IMR-90 (cell line): ENCODE data around the gene CLDN4. TPM values are rescaled to one million over a fixed set of nuclear protein-coding genes. Genes with fewer than 3 reads are reported as not detected.

Experiments used
- ATAC-seq: fragments of 200-7000 bp; cut with Tn5 transposase; 2 replicates; pipeline ENCODE4 v1.9.1; 2020; ENCODE audit warnings: low read depth, mild to moderate bottlenecking, moderate library complexity
- BruUV-seq: library from RNA; stranded (reverse); fragments of 400-500 nt; replicated peaks from 2 replicates; lab custom pipeline; 2021; lab: Mats Ljungman, UMichigan
- CTCF ChIA-PET: fragments of 300-600 bp; formaldehyde crosslinking; extraction: SDS; loops from one replicate; lab custom pipeline; 2021; ENCODE audit warnings: antibody characterized with exemption; lab: Yijun Ruan, JAX
- POLR2A ChIA-PET: fragments of 300-600 bp; sonication (Branson Sonifier 250); formaldehyde crosslinking; loops from one replicate; lab custom pipeline; 2022; ENCODE audit warnings: antibody characterized with exemption; ENCODE audit not compliant: unreplicated experiment; lab: Charles Lee
- DNase-seq: peaks from one replicate; pipeline ENCODE4 v3.0.0; 2013
- H2AFZ ChIP-seq: replicated peaks from 2 replicates; pipeline ENCODE3; 2013; ENCODE audit warnings: low read length, mild to moderate bottlenecking; ENCODE audit not compliant: poor library complexity
- H2AK5ac ChIP-seq: 2 replicates; pipeline ENCODE4 v1.6.1; 2013; ENCODE audit warnings: low read depth, low read length, inconsistent platforms
- H2AK9ac ChIP-seq: replicated peaks from 2 replicates; pipeline ENCODE3; 2013; ENCODE audit warnings: mild to moderate bottlenecking, low read depth, low read length, moderate library complexity; ENCODE audit not compliant: poor library complexity
- H2BK120ac ChIP-seq: 2 replicates; pipeline ENCODE4 v1.6.1; 2013; ENCODE audit warnings: low read depth, low read length, inconsistent platforms
- H2BK15ac ChIP-seq: 3 replicates; pipeline ENCODE4 v1.6.1; 2013; ENCODE audit warnings: low read depth, low read length, inconsistent platforms
- H2BK20ac ChIP-seq: 2 replicates; pipeline ENCODE4 v1.6.1; 2013; ENCODE audit warnings: low read depth, mild to moderate bottlenecking, inconsistent platforms, low read length, moderate library complexity
- H2BK5ac ChIP-seq: 2 replicates; pipeline ENCODE4 v1.6.1; 2013; ENCODE audit warnings: mild to moderate bottlenecking, low read depth, low read length, inconsistent platforms; ENCODE audit not compliant: poor library complexity, severe bottlenecking
- H3K14ac ChIP-seq: replicated peaks from 2 replicates; pipeline ENCODE4 v1.6.1; 2013; ENCODE audit warnings: low read depth, low read length, inconsistent platforms
- H3K18ac ChIP-seq: 2 replicates; pipeline ENCODE4 v1.6.1; 2013; ENCODE audit warnings: low read depth, low read length, control low read depth
- H3K23ac ChIP-seq: 2 replicates; pipeline ENCODE4 v1.6.1; 2013; ENCODE audit warnings: low read depth, low read length, inconsistent platforms
- H3K27ac ChIP-seq: 2 replicates; pipeline ENCODE4 v1.5.1; 2013; ENCODE audit warnings: mild to moderate bottlenecking, control low read depth, low read length; ENCODE audit not compliant: insufficient read depth
- H3K27me3 ChIP-seq: 2 replicates; pipeline ENCODE4 v1.6.1; 2013; ENCODE audit warnings: low read length; ENCODE audit not compliant: control insufficient read depth, insufficient read depth
- H3K36me3 ChIP-seq: 2 replicates; pipeline ENCODE4 v1.6.1; 2013; ENCODE audit warnings: low read length, mixed read lengths; ENCODE audit not compliant: control insufficient read depth, insufficient read depth
- H3K4ac ChIP-seq: 2 replicates; pipeline ENCODE4 v1.6.1; 2013; ENCODE audit warnings: low read depth, low read length, inconsistent platforms
- H3K4me1 ChIP-seq: 2 replicates; pipeline ENCODE4 v1.6.1; 2013; ENCODE audit warnings: low read length, mixed read lengths; ENCODE audit not compliant: control insufficient read depth, insufficient read depth
- H3K4me2 ChIP-seq: 2 replicates; pipeline ENCODE4 v1.6.1; 2013; ENCODE audit warnings: low read depth, mild to moderate bottlenecking, control low read depth, low read length, moderate library complexity
- H3K4me3 ChIP-seq: 2 replicates; pipeline ENCODE4 v1.5.1; 2013; ENCODE audit warnings: low read depth, mild to moderate bottlenecking, control low read depth, low read length, moderate library complexity; ENCODE audit not compliant: insufficient read depth
- H3K56ac ChIP-seq: 2 replicates; pipeline ENCODE4 v1.6.1; 2013; ENCODE audit warnings: low read length, inconsistent platforms; ENCODE audit not compliant: insufficient read depth; ENCODE audit errors: extremely low read depth
- H3K79me1 ChIP-seq, 2 experiments: 2 replicates each; pipeline ENCODE4 v1.6.1; 2013; ENCODE audit warnings: low read length in 2 of 2, inconsistent platforms in 1 of 2, low read depth in 1 of 2
- H3K9ac ChIP-seq: 2 replicates; pipeline ENCODE4 v1.6.1; 2013; ENCODE audit warnings: low read depth, low read length, control low read depth
- H3K9me1 ChIP-seq: 2 replicates; pipeline ENCODE4 v1.6.1; 2013; ENCODE audit warnings: low read length, inconsistent platforms; ENCODE audit not compliant: insufficient read depth
- H3K9me3 ChIP-seq: 2 replicates; pipeline ENCODE4 v1.6.1; 2013; ENCODE audit warnings: low read length; ENCODE audit not compliant: control insufficient read depth, insufficient read depth
- H4K20me1 ChIP-seq: 2 replicates; pipeline ENCODE4 v1.6.1; 2013; ENCODE audit warnings: low read length, inconsistent platforms; ENCODE audit not compliant: insufficient read depth
- H4K5ac ChIP-seq: 2 replicates; pipeline ENCODE4 v1.6.1; 2013; ENCODE audit warnings: mild to moderate bottlenecking, low read depth, low read length, control low read depth
- H4K8ac ChIP-seq, 2 experiments: 2 replicates each; pipeline ENCODE4 v1.6.1; 2013; ENCODE audit warnings: low read depth in 2 of 2, low read length in 2 of 2, control low read depth in 1 of 2, inconsistent platforms in 1 of 2
- H4K91ac ChIP-seq: 2 replicates; pipeline ENCODE4 v1.6.1; 2013; ENCODE audit warnings: low read depth, low read length, inconsistent platforms; ENCODE audit not compliant: insufficient read depth
- CEBPB ChIP-seq: IDR thresholded peaks from 2 replicates; pipeline ENCODE4 v1.6.1; 2012; ENCODE audit warnings: low read depth, low read length, improper control_type of control experiment
- MXI1 ChIP-seq: IDR thresholded peaks from 2 replicates; pipeline ENCODE4 v1.6.1; 2012; ENCODE audit warnings: low read depth, mild to moderate bottlenecking, low read length, moderate library complexity, borderline replicate concordance
- USF2 ChIP-seq: fragments of 150-350 bp; IDR thresholded peaks from 2 replicates; pipeline ENCODE4 v1.6.1; 2017; ENCODE audit warnings: mild to moderate bottlenecking, antibody characterized with exemption, low read length, low read depth
- WGBS, 2 experiments: methylation state at CpG; one replicate each; pipeline versions ENCODE4 v1.1.5 to v1.1.7; 2013; ENCODE audit warnings: missing lambda C conversion rate in 2 of 2; ENCODE audit not compliant: insufficient read length in 1 of 2; ENCODE audit errors: extremely low coverage in 2 of 2; 5-methylcytosine and 5-hydroxymethylcytosine counted together
- dilution Hi-C: fragments of 300-500 bp; cut with HindIII; formaldehyde crosslinking; loops from one replicate; pipeline ENCODE4 v1.14.3; 2018; ENCODE audit warnings: low sequenced_read_pairs; ENCODE audit not compliant: unreplicated experiment
- in situ Hi-C: fragments of 300-500 bp; cut with MboI; formaldehyde crosslinking; loops from 3 replicates; pipeline ENCODE4 v1.14.3; 2019; ENCODE audit warnings: low sequenced_read_pairs, inconsistent platforms, mixed read lengths
- intact Hi-C: fragments of 100-400 bp; cut with micrococcal nuclease; formaldehyde crosslinking; loops from 2 replicates; pipeline ENCODE4 v1.10.0; 2022
- polyA plus RNA-seq, 3 experiments: library from polyadenylated mRNA; depleted of rRNA; stranded (reverse); fragments of >200 nt; gene quantifications; 2 replicates each; pipeline ENCODE4 v1.2.3, GENCODE V29; 2012; ENCODE audit warnings: low replicate concordance in 1 of 3
- total RNA-seq: library from RNA; depleted of rRNA; stranded (reverse); fragments of >200 nt; gene quantifications from 2 replicates; pipeline ENCODE4 v1.2.3, GENCODE V29; 2012

Gene CLDN4
- total and polyA plus RNA-seq, 2 of the 4 experiments (the other 2 are of a cell fraction), result 2.9 to 4.4 TPM

GRCh38 chr7:73828107-73828803 lies 2.5 kb upstream of the CLDN4 start:
- peak; percentile 64 for DNase-seq
- 0 out of 2 replicates have a peak overlapping the region, but pooled peaks have one; percentile 29 for H3K14ac ChIP-seq
- H3K4ac ChIP-seq, result peak overlapping the region; percentile 52; the same call in 1 of the 2 replicates
- in situ Hi-C loops (no loop called here), dilution Hi-C loops (no loop called here), intact Hi-C loops (no loop called here)
- H3K18ac ChIP-seq, result no peak overlapping the region
- peak overlapping the region; percentile 64 for H2BK120ac ChIP-seq
- H3K79me1 ChIP-seq, result peaks cover 0 to 7% of the 10 kb centered on the region in 2 experiments; a peak in 1 of 4 replicates
- H3K23ac ChIP-seq, result no peak overlapping the region; the same call in 1 of the 2 replicates
- no peak overlapping the region for H2BK5ac ChIP-seq
- H2AK5ac ChIP-seq, result peak overlapping the region; percentile 78
- H4K5ac ChIP-seq, result no peak overlapping the region
- H2BK20ac ChIP-seq, result peak overlapping the region; percentile 49; the same call in 1 of the 2 replicates
- peak overlapping the region; percentile 75 for H2AFZ ChIP-seq
- no peaks in the 10 kb centered on the region for H3K9me3 ChIP-seq
- ChIA-PET CTCF (no interaction called here), POLR2A (no interaction called here)
- no peaks in the 10 kb centered on the region for H3K27me3 ChIP-seq
- peaks cover 31% of the 10 kb centered on the region for H3K9me1 ChIP-seq
- peaks cover 13% of the 10 kb centered on the region for H3K4me1 ChIP-seq
- H3K36me3 ChIP-seq, result no peaks in the 10 kb centered on the region
- H4K20me1 ChIP-seq, result no peaks in the 10 kb centered on the region
- no peak overlapping the region for H3K4me3 ChIP-seq
- peak overlapping the region; percentile 19; the same call in 1 of the 2 replicates for H4K91ac ChIP-seq
- peak overlapping the region in 1 of 2 experiments; percentile 28; a peak in 1 of 4 replicates for H4K8ac ChIP-seq
- no peak overlapping the region for H3K9ac ChIP-seq
- BruUV-seq, result no TSS peak
- peak overlapping the region; percentile 61 for H2AK9ac ChIP-seq
- no peak overlapping the region for H3K4me2 ChIP-seq
- 0 out of 2 replicates have a peak, but pooled peaks have one; percentile 3 for TF ChIP-seq USF2
- TF ChIP-seq MXI1, result no peak
- 0 out of 2 replicates have a peak, but pooled peaks have one; percentile 2 for TF ChIP-seq CEBPB
- 100% methylated on average over 1 of the region's 14 CpGs; no CpG with 5 or more reads in 1 of the 2 experiments for WGBS, 2 experiments
- no peak overlapping the region for H3K27ac ChIP-seq
- ATAC-seq, result peak; percentile 51
- H3K56ac ChIP-seq, result no peak overlapping the region
- H2BK15ac ChIP-seq, result 0 out of 3 replicates have a peak overlapping the region, but pooled peaks have one; percentile 30
